ENCODE results near the gene MINDY4B. TPM values are rescaled to one million over a fixed set of nuclear protein-coding genes. Genes with fewer than 3 reads are reported as not detected.

Gene MINDY4B
- total and polyA plus RNA-seq, 4 donors: not detected

GRCh38 chr3:150905746-150906145 is 507 bp upstream of the MINDY4B start:
- Histone ChIP-seq H3K27me3 (ENCODE audit: control insufficient read depth in 4 of 4, insufficient read depth in 4 of 4, low read length in 3 of 4) (peaks cover 0 to 8% (median 1%) of the 10 kb centered on the region in 4 donors), H3K9ac (ENCODE audit: low read depth in 1 of 2, low read length in 2 of 2) (no peak overlapping the region), H3K4me1 (ENCODE audit: control insufficient read depth in 4 of 4, insufficient read depth in 4 of 4, low read length in 3 of 4) (no peaks in the 10 kb centered on the region), H3K9me3 (ENCODE audit: control insufficient read depth in 4 of 4, low read length in 3 of 4) (no peaks in the 10 kb centered on the region), H3K27ac (ENCODE audit: low read depth in 1 of 2, low read length in 2 of 2) (no peak overlapping the region), H3K36me3 (ENCODE audit: control insufficient read depth in 4 of 4, insufficient read depth in 3 of 4, low read depth in 1 of 4, low read length in 3 of 4) (no peaks in the 10 kb centered on the region), H3K4me3 (ENCODE audit: low read depth in 1 of 3, low read length in 3 of 3) (no peak overlapping the region)
- TF ChIP-seq RAD21 (IDR thresholded peaks at IDR 0.05) (no peak), NR2F2 (IDR thresholded peaks at IDR 0.05) (no peak), CTCF (IDR thresholded peaks at IDR 0.05; ENCODE audit: low read depth, low read length, missing input control) (no peak), RXRA (IDR thresholded peaks at IDR 0.05) (no peak), MAX (IDR thresholded peaks at IDR 0.05) (no peak), HNF4A (conservative IDR thresholded peaks at IDR 0.05) (no peak), JUND (IDR thresholded peaks at IDR 0.05) (no peak), ZBTB33 (IDR thresholded peaks at IDR 0.05) (no peak), FOXA2 (IDR thresholded peaks at IDR 0.05) (no peak), HNF4G (IDR thresholded peaks at IDR 0.05) (no peak), FOXA1 (IDR thresholded peaks at IDR 0.05) (no peak), SP1 (IDR thresholded peaks at IDR 0.05) (no peak), TAF1 (conservative IDR thresholded peaks at IDR 0.05) (no peak), REST (IDR thresholded peaks at IDR 0.05) (no peak), YY1 (IDR thresholded peaks at IDR 0.05) (no peak), ATF3 (IDR thresholded peaks at IDR 0.05) (no peak), GABPA (IDR thresholded peaks at IDR 0.05 in 1 of 2, conservative IDR thresholded peaks at IDR 0.05 in 1 of 2) (no peak), EGR1 (IDR thresholded peaks at IDR 0.05; ENCODE audit: low read depth in 2 of 2) (no peak)
- DNase-seq (ENCODE audit: low spot score): no peak
- WGBS: 78% methylated on average over 1 of the region's 1 CpG
